HS-5 (cell line): ENCODE results near the gene POLK.

Experiments used
- DNase-seq: peaks from one replicate; pipeline ENCODE4 v3.0.0-alpha.2; 2012; ENCODE audit warnings: low read depth

The POLK gene

GRCh38 chr5:75510836-75511434 is 756 bp upstream of the POLK start:
- DNase-seq: no peak

GRCh38 chr5:75512383-75513074 is 838 bp downstream of the POLK start:
- no peak for DNase-seq

GRCh38 chr5:75513841-75514240 is 2.1 kb downstream of the POLK start:
- DNase-seq: no peak

GRCh38 chr5:75514323-75514722 is 2.6 kb downstream of the POLK start:
- DNase-seq: no peak

- DNase-seq: no peak
These were observed 8.1 kb downstream of the POLK start for GRCh38 chr5:75519761-75520160.

GRCh38 chr5:75521195-75521594 is 9.5 kb downstream of the POLK start:
- DNase-seq: no peak

GRCh38 chr5:75522025-75522424 is 10.3 kb downstream of the POLK start:
- DNase-seq: no peak

- DNase-seq: no peak
These were observed 10.9 kb downstream of the POLK start for GRCh38 chr5:75522542-75522941.

GRCh38 chr5:75523275-75523674 is 11.6 kb downstream of the POLK start:
- DNase-seq: no peak

- no peak for DNase-seq
These were observed 12.4 kb downstream of the POLK start for GRCh38 chr5:75524071-75524470.

- DNase-seq: no peak
These were observed 12.9 kb downstream of the POLK start for GRCh38 chr5:75524591-75524990.

- no peak for DNase-seq
These were observed 13.7 kb downstream of the POLK start for GRCh38 chr5:75525344-75525743.

- DNase-seq: no peak
These were observed 14.4 kb downstream of the POLK start for GRCh38 chr5:75526070-75526469.

GRCh38 chr5:75529185-75529584 is 17.5 kb downstream of the POLK start:
- no peak for DNase-seq

GRCh38 chr5:75532190-75532589 is 20.5 kb downstream of the POLK start:
- DNase-seq: no peak

- DNase-seq: peak; percentile 86
These were observed 22.0 kb downstream of the POLK start for GRCh38 chr5:75533716-75534115.

- DNase-seq: no peak
These were observed 23.0 kb downstream of the POLK start for GRCh38 chr5:75534734-75535133.

- DNase-seq: no peak
These were observed 24.5 kb downstream of the POLK start for GRCh38 chr5:75536147-75536546.

- DNase-seq: no peak
These were observed 25.1 kb downstream of the POLK start for GRCh38 chr5:75536694-75537360.

GRCh38 chr5:75538211-75538610 is 26.5 kb downstream of the POLK start:
- no peak for DNase-seq

- no peak for DNase-seq
These were observed 33.4 kb downstream of the POLK start for GRCh38 chr5:75545131-75545530.

GRCh38 chr5:75546830-75547229 is 35.1 kb downstream of the POLK start:
- DNase-seq: no peak

GRCh38 chr5:75547812-75548211 is 36.1 kb downstream of the POLK start:
- no peak for DNase-seq

- no peak for DNase-seq
These were observed 38.9 kb downstream of the POLK start for GRCh38 chr5:75550597-75550996.
